NCI-H146 treated with DMSO at 0.1 percent for 48 hours (cell line): Measurements from ENCODE around the gene METTL25.

Experiments used
- DNase-seq: peaks from one replicate; lab custom pipeline; 2025; ENCODE audit not compliant: unreplicated experiment; lab: John Stamatoyannopoulos, UW

METTL25 gene

DNA sequence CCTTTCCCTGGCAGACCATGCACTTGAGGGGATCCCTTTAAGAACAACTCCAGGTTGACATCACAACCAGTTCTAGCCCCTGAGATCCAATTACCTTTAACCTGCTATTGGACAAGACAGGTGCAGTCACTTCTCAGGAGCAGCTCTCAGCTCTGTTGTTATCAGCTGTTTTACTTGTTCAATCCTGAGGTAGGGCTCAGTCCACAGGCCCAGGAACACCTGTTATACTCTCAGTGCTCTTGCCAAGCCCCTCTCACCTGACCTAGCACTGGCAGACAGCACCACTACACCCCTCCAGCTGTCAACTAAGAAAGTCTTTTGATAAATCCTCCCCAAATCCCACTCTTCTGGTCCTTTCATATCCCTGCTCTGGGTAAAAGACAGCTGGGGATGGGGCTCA lies 164.4 kb downstream of the METTL25 start:
- no peak for DNase-seq

DNA sequence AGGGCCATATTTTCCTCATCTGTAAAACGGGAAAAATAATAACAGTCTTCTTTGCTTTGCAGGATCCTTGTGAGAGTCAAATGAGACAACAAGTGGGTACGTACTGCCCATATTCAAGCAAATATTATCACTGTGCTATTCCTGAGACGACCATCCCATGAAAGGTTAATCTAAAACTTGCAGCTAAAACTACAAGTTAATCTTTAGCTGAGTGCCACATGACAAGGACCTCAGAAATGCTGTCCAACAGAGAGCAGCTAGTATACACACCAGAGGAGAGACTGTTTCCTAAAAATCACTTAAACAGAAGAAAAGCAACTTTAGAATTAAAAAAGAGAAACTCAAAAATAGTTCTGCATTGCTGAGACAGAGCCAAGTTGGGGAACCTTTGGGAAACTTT lies 165.7 kb downstream of the METTL25 start:
- DNase-seq, result no peak

DNA sequence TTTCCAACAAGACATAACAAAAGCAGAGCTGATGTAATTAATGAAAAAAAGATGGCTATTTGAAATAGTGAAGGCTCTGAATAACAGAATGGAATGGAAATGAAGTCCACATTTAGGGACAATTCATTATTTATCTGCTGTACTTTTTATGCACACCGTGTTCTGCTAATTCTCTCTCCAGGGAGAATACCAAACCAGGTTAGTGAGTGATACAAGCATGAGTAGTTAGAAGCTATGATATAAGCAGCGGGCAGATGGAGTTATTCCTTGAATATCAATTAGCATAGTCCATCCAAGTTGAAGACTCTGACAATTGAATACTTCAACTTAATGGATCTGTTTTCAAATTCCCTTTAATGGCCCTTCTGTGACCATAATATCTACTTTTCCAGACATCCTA lies 166.3 kb downstream of the METTL25 start:
- DNase-seq, result no peak

DNA sequence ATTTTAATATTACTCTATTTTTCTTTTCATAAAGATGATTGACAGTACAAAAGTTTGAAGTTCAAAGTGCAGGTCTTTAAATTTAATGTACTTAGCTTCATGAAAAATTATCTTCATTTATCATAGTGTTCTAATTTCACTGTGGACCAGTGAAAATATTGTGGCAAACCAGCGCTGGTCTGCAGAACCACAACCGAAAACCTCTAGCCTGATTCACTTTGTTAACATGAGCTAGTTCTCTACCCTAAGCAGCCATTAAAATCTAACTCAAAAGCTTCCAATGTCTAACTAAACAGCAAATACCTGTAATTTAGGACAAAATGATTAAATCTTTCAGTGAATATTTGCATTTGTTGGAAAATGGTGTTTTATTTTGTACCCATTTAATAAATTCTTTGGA lies 167.3 kb downstream of the METTL25 start:
- no peak for DNase-seq

DNA sequence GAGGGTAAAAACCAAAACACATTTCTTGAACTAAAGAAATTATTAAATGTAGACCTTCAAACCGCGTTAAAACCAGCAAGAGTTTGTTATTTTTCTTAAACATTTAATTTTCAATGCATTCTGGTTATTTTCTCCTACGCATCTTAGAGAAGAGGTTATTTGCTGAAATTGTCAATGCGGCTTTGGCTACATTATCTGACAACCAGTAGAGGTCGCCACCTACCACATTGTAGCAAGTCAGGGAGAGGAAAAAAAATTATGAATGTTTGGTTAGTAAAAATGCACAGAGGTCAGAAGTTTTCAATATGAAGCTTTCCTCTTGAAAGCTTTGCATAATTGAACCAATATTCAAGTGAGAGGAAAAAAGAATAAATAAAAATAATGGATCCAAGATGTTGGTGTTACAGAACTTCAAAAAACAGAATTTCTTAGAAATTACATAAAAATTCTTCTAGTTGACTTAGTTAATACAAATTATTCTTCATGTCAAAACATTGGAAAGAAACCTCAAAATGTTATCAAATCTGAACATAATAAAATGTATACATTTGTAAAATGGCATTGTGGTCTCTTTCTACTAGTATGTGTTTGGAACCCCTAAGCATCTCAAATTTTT lies 168.9 kb downstream of the METTL25 start:
- peak; percentile 49 for DNase-seq
